SK-N-SH treated with all-trans-retinoic acid at 6 μM for 48 hours (cell line): ENCODE results near the gene ADCY9.
A peak's percentile ranks its signal among the peaks of the same experiment; 100 is the strongest.

ENCODE experiments used
- ATAC-seq: fragments of 200-7000 bp; cut with Tn5 transposase; 3 replicates; pipeline ENCODE4 v1.9.1; 2020; ENCODE audit warnings: mild to moderate bottlenecking, moderate library complexity
- ARNTL ChIP-seq: fragments of 450-650 bp; formaldehyde crosslinking; IDR thresholded peaks from 2 replicates; pipeline ENCODE4 v1.5.0; 2020; ENCODE audit warnings: low read depth, mild to moderate bottlenecking, moderate library complexity, borderline replicate concordance
- CREB5 ChIP-seq: fragments of 250-450 bp; sonication (Bioruptor Pico); IDR thresholded peaks from 2 replicates; pipeline ENCODE4 v1.5.1; 2020; ENCODE audit warnings: low read depth, mild to moderate bottlenecking, moderate library complexity
- CSDC2 ChIP-seq: fragments of 250-450 bp; sonication (Bioruptor Pico); IDR thresholded peaks from 2 replicates; pipeline ENCODE4 v1.5.0; 2020; ENCODE audit warnings: mild to moderate bottlenecking, moderate library complexity
- CSRNP3 ChIP-seq: fragments of 250-450 bp; sonication (Bioruptor Pico); IDR thresholded peaks from 2 replicates; pipeline ENCODE4 v1.5.1; 2021; ENCODE audit warnings: mild to moderate bottlenecking, moderate library complexity
- ESRRG ChIP-seq: fragments of 250-450 bp; sonication (Bioruptor Pico); IDR thresholded peaks from 2 replicates; pipeline ENCODE4 v1.6.1; 2021; ENCODE audit warnings: mild to moderate bottlenecking
- GLIS3 ChIP-seq: fragments of 250-450 bp; sonication (Bioruptor Pico); IDR thresholded peaks from 2 replicates; pipeline ENCODE4 v1.5.0; 2020; ENCODE audit warnings: mild to moderate bottlenecking, moderate library complexity
- ISL1 ChIP-seq: fragments of 250-450 bp; sonication (Bioruptor Pico); IDR thresholded peaks from 2 replicates; pipeline ENCODE4 v2.1.2; 2022; ENCODE audit warnings: mild to moderate bottlenecking, moderate library complexity
- OSR1 ChIP-seq: fragments of 250-450 bp; sonication (Bioruptor Pico); IDR thresholded peaks from 2 replicates; pipeline ENCODE4 v1.8.0; 2022; ENCODE audit warnings: moderate library complexity, mild to moderate bottlenecking, inconsistent platforms
- POU6F1 ChIP-seq: fragments of 250-450 bp; sonication (Bioruptor Pico); IDR thresholded peaks from 2 replicates; pipeline ENCODE4 v1.8.0; 2021; ENCODE audit warnings: low read depth, mild to moderate bottlenecking, moderate library complexity, borderline replicate concordance
- PPARA ChIP-seq: fragments of 250-450 bp; sonication (Bioruptor Pico); IDR thresholded peaks from 2 replicates; pipeline ENCODE4 v1.5.0; 2020; ENCODE audit warnings: mild to moderate bottlenecking, borderline replicate concordance
- SNAI2 ChIP-seq: fragments of 250-450 bp; sonication (Bioruptor Pico); IDR thresholded peaks from 2 replicates; pipeline ENCODE4 v1.5.0; 2020; ENCODE audit warnings: mild to moderate bottlenecking, moderate library complexity
- TCF4 ChIP-seq: fragments of 250-450 bp; sonication (Bioruptor Pico); IDR thresholded peaks from 2 replicates; pipeline ENCODE4 v1.8.0; 2021; ENCODE audit warnings: mild to moderate bottlenecking, moderate library complexity, borderline replicate concordance
- TOX ChIP-seq: fragments of 250-450 bp; sonication (Bioruptor Pico); IDR thresholded peaks from 2 replicates; pipeline ENCODE4 v1.8.0; 2021; ENCODE audit warnings: mild to moderate bottlenecking, moderate library complexity, borderline replicate concordance
- ZC3H10 ChIP-seq: fragments of 250-450 bp; sonication (Bioruptor Pico); IDR thresholded peaks from 2 replicates; pipeline ENCODE4 v1.5.1; 2021; ENCODE audit warnings: mild to moderate bottlenecking, moderate library complexity
- ZFP3 ChIP-seq: fragments of 250-450 bp; sonication (Bioruptor Pico); IDR thresholded peaks from 2 replicates; pipeline ENCODE4 v1.5.0; 2020; ENCODE audit warnings: mild to moderate bottlenecking, moderate library complexity
- ZNF565 ChIP-seq: fragments of 450-650 bp; formaldehyde crosslinking; conservative IDR thresholded peaks from 2 replicates; pipeline ENCODE4 v1.5.0; 2020; ENCODE audit warnings: low read depth, mild to moderate bottlenecking, moderate library complexity
- ZNF70 ChIP-seq: fragments of 450-650 bp; formaldehyde crosslinking; IDR thresholded peaks from 2 replicates; pipeline ENCODE4 v1.5.0; 2020; ENCODE audit warnings: mild to moderate bottlenecking, moderate library complexity
- TF ChIP-seq, protein P1 (sequence below): fragments of 250-450 bp; sonication (Bioruptor Pico); IDR thresholded peaks from 2 replicates; pipeline ENCODE4 v1.5.0; 2020; ENCODE audit warnings: mild to moderate bottlenecking, moderate library complexity
- TF ChIP-seq, protein P2 (sequence below): fragments of 250-450 bp; sonication (Bioruptor Pico); IDR thresholded peaks from 2 replicates; pipeline ENCODE4 v1.8.0; 2020; ENCODE audit warnings: mild to moderate bottlenecking, moderate library complexity, borderline replicate concordance

Gene ADCY9

GRCh38 chr16:3983081-3983520, 133.1 kb downstream of the ADCY9 start:
- ATAC-seq = peak; percentile 86
- no peak for TF ChIP-seq CSRNP3 (CRISPR knock-in tag)
- no peak for TF ChIP-seq ZFP3 (CRISPR knock-in tag)
- TF ChIP-seq ESRRG (CRISPR knock-in tag) = no peak
- TF ChIP-seq ISL1 (CRISPR knock-in tag) = no peak
- TF ChIP-seq ARNTL = no peak
- TF ChIP-seq PPARA (CRISPR knock-in tag) = no peak
- TF ChIP-seq GLIS3 (CRISPR knock-in tag) = no peak
- TF ChIP-seq, protein P1, sequence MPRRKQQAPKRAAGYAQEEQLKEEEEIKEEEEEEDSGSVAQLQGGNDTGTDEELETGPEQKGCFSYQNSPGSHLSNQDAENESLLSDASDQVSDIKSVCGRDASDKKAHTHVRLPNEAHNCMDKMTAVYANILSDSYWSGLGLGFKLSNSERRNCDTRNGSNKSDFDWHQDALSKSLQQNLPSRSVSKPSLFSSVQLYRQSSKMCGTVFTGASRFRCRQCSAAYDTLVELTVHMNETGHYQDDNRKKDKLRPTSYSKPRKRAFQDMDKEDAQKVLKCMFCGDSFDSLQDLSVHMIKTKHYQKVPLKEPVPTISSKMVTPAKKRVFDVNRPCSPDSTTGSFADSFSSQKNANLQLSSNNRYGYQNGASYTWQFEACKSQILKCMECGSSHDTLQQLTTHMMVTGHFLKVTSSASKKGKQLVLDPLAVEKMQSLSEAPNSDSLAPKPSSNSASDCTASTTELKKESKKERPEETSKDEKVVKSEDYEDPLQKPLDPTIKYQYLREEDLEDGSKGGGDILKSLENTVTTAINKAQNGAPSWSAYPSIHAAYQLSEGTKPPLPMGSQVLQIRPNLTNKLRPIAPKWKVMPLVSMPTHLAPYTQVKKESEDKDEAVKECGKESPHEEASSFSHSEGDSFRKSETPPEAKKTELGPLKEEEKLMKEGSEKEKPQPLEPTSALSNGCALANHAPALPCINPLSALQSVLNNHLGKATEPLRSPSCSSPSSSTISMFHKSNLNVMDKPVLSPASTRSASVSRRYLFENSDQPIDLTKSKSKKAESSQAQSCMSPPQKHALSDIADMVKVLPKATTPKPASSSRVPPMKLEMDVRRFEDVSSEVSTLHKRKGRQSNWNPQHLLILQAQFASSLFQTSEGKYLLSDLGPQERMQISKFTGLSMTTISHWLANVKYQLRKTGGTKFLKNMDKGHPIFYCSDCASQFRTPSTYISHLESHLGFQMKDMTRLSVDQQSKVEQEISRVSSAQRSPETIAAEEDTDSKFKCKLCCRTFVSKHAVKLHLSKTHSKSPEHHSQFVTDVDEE (CRISPR knock-in tag) = no peak
- TF ChIP-seq CSDC2 (CRISPR knock-in tag) = no peak
- TF ChIP-seq CREB5 = no peak
- no peak for TF ChIP-seq TCF4 (CRISPR knock-in tag)
- no peak for TF ChIP-seq OSR1
- no peak for TF ChIP-seq POU6F1 (CRISPR knock-in tag)
- TF ChIP-seq ZNF565 = no peak
- TF ChIP-seq SNAI2 = no peak
- no peak for TF ChIP-seq ZNF70 (CRISPR knock-in tag)
- TF ChIP-seq, protein P2, sequence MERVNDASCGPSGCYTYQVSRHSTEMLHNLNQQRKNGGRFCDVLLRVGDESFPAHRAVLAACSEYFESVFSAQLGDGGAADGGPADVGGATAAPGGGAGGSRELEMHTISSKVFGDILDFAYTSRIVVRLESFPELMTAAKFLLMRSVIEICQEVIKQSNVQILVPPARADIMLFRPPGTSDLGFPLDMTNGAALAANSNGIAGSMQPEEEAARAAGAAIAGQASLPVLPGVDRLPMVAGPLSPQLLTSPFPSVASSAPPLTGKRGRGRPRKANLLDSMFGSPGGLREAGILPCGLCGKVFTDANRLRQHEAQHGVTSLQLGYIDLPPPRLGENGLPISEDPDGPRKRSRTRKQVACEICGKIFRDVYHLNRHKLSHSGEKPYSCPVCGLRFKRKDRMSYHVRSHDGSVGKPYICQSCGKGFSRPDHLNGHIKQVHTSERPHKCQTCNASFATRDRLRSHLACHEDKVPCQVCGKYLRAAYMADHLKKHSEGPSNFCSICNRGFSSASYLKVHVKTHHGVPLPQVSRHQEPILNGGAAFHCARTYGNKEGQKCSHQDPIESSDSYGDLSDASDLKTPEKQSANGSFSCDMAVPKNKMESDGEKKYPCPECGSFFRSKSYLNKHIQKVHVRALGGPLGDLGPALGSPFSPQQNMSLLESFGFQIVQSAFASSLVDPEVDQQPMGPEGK = no peak

DNA sequence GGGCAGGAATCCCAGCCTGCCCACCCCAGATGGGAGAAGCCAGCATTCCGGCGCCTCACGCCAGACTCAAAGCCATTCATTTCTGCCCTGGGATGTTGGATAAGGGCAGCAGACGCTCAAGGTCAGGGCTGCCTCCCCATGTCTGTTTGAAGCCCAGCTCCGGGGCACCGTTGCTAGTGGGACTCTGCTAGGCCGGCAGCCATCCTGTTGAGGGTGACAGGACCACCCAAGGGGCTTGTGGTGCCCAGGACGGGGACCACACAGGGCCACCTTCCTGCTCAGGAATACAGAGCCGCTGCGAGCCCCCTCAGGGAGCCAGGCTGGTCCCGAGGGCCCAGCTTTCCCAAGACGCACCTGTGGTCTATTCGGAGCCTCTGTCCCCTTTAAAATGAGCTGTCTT, 134.0 kb downstream of the ADCY9 start:
- no peak for TF ChIP-seq ZC3H10 (CRISPR knock-in tag)
- no peak for TF ChIP-seq TCF4 (CRISPR knock-in tag)
- no peak for TF ChIP-seq TOX
- TF ChIP-seq SNAI2 = no peak
- no peak for TF ChIP-seq POU6F1 (CRISPR knock-in tag)
- TF ChIP-seq CSDC2 (CRISPR knock-in tag) = no peak
- ATAC-seq = no peak
